ENCODE data around the gene FARP2.

FARP2 gene

GRCh38 chr2:241315879-241316631 is 40.0 kb upstream of the FARP2 start, which contains the start of gene SEPTIN2 (continued):
- TF ChIP-seq ZNF623 (tag by site-specific recombination; IDR thresholded peaks at IDR 0.05) = no peak
- no peak for TF ChIP-seq ZNF791 (tag by site-specific recombination; IDR thresholded peaks at IDR 0.05)
- no peak for TF ChIP-seq ZNF558 (tag by site-specific recombination; IDR thresholded peaks at IDR 0.05)
- peak; percentile 67; the same call in 1 of the 2 replicates for TF ChIP-seq ZBTB20 (tag by site-specific recombination; IDR thresholded peaks at IDR 0.05)
- peak; percentile 85 for TF ChIP-seq ZNF335 (tag by site-specific recombination; conservative IDR thresholded peaks at IDR 0.05)
- TF ChIP-seq ZBTB21 (tag by site-specific recombination; IDR thresholded peaks at IDR 0.05) = no peak
- TF ChIP-seq ZBTB10 (tag by site-specific recombination; IDR thresholded peaks at IDR 0.05) = peak; percentile 63; the same call in 1 of the 2 replicates
- 0 out of 2 replicates have a peak, but pooled peaks have one; percentile 9 for TF ChIP-seq KLF10 (tag by site-specific recombination; IDR thresholded peaks at IDR 0.05)
- no peak for TF ChIP-seq ZNF571 (tag by site-specific recombination; IDR thresholded peaks at IDR 0.05)
- no peak for TF ChIP-seq HOXD13 (CRISPR knock-in tag; IDR thresholded peaks at IDR 0.05; ENCODE audit: borderline replicate concordance)
- TF ChIP-seq, protein P1, sequence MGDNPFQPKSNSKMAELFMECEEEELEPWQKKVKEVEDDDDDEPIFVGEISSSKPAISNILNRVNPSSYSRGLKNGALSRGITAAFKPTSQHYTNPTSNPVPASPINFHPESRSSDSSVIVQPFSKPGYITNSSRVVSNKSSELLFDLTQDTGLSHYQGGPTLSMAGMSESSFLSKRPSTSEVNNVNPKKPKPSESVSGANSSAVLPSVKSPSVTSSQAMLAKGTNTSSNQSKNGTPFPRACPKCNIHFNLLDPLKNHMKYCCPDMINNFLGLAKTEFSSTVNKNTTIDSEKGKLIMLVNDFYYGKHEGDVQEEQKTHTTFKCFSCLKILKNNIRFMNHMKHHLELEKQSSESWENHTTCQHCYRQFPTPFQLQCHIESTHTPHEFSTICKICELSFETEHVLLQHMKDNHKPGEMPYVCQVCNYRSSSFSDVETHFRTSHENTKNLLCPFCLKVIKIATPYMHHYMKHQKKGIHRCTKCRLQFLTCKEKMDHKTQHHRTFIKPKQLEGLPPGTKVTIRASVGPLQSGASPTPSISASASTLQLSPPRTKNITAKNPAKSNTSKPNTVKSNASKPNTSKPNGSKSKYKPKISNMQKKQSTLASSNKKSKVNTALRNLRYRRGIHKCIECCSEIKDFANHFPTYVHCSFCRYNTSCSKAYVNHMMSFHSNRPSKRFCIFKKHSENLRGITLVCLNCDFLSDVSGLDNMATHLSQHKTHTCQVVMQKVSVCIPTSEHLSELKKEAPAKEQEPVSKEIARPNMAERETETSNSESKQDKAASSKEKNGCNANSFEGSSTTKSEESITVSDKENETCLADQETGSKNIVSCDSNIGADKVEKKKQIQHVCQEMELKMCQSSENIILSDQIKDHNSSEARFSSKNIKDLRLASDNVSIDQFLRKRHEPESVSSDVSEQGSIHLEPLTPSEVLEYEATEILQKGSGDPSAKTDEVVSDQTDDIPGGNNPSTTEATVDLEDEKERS (tag by site-specific recombination; IDR thresholded peaks at IDR 0.05) = no peak
- TF ChIP-seq ZSCAN18 (tag by site-specific recombination; IDR thresholded peaks at IDR 0.05) = no peak
- TF ChIP-seq, protein P2, sequence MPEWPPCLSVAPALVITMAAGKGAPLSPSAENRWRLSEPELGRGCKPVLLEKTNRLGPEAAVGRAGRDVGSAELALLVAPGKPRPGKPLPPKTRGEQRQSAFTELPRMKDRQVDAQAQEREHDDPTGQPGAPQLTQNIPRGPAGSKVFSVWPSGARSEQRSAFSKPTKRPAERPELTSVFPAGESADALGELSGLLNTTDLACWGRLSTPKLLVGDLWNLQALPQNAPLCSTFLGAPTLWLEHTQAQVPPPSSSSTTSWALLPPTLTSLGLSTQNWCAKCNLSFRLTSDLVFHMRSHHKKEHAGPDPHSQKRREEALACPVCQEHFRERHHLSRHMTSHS (tag by site-specific recombination; IDR thresholded peaks at IDR 0.05) = no peak
- no peak for TF ChIP-seq SALL2 (tag by site-specific recombination; IDR thresholded peaks at IDR 0.05; ENCODE audit: borderline replicate concordance)
- peak; percentile 15; the same call in 1 of the 2 replicates for TF ChIP-seq KLF7 (tag by site-specific recombination; IDR thresholded peaks at IDR 0.05; ENCODE audit: borderline replicate concordance)
- peak; percentile 26; the same call in 1 of the 2 replicates for TF ChIP-seq SP2 (tag by site-specific recombination; IDR thresholded peaks at IDR 0.05)
- peak; percentile 59 for TF ChIP-seq ZBTB26 (tag by site-specific recombination; optimal IDR thresholded peaks at IDR 0.05)
- peak; percentile 59; the same call in 1 of the 2 replicates for TF ChIP-seq ZSCAN30 (tag by site-specific recombination; IDR thresholded peaks at IDR 0.05)
- no peak for TF ChIP-seq ZFHX2 (tag by site-specific recombination; conservative IDR thresholded peaks at IDR 0.05)
- no peak for TF ChIP-seq ZNF19 (tag by site-specific recombination; IDR thresholded peaks at IDR 0.05; ENCODE audit: low read depth)
- no peak for TF ChIP-seq ZNF140 (tag by site-specific recombination; IDR thresholded peaks at IDR 0.05)
- TF ChIP-seq TSHZ1 (tag by site-specific recombination; IDR thresholded peaks at IDR 0.05; ENCODE audit: borderline replicate concordance) = no peak
- no peak for TF ChIP-seq WT1 (tag by site-specific recombination; IDR thresholded peaks at IDR 0.05)
- peak; percentile 16; the same call in 1 of the 2 replicates for TF ChIP-seq CTCF (tag by site-specific recombination; IDR thresholded peaks at IDR 0.05)

All from HEK293 (cell line).